Panc1 (cell line): ENCODE results near the gene FAM210B. TPM values are rescaled to one million over a fixed set of nuclear protein-coding genes. Genes with fewer than 3 reads are reported as not detected.

Experiments
- ATAC-seq: fragments of 200-7000 bp; cut with Tn5 transposase; 2 replicates; pipeline ENCODE4 v1.9.1; 2020; ENCODE audit warnings: mild to moderate bottlenecking, moderate library complexity
- BruUV-seq: library from RNA; stranded (reverse); fragments of 400-500 nt; replicated peaks from 2 replicates; lab custom pipeline; 2021; lab: Mats Ljungman, UMichigan
- CTCF ChIA-PET: fragments of 300-600 bp; sonication (Branson Sonifier 250); formaldehyde crosslinking; loops from one replicate; lab custom pipeline; 2022; ENCODE audit warnings: antibody characterized with exemption; lab: Charles Lee
- POLR2A ChIA-PET: fragments of 300-600 bp; sonication (Branson Sonifier 250); formaldehyde crosslinking; loops from one replicate; lab custom pipeline; 2022; ENCODE audit warnings: antibody characterized with exemption; lab: Charles Lee
- DNase-seq: peaks from one replicate; pipeline ENCODE4 v3.0.0-alpha.2; 2010; ENCODE audit warnings: low read depth, low spot score
- H3K27ac ChIP-seq: 2 replicates; pipeline ENCODE4 v1.5.1; 2011; ENCODE audit warnings: mild to moderate bottlenecking, low read length, inconsistent platforms
- H3K27me3 ChIP-seq: fragments of 200-500 bp; sonication (Bioruptor generic); 2 replicates; pipeline ENCODE4 v1.6.0; 2014; ENCODE audit warnings: low read length, inconsistent platforms; ENCODE audit not compliant: control insufficient read depth, insufficient read depth
- H3K36me3 ChIP-seq: fragments of 200-500 bp; sonication (Bioruptor generic); 2 replicates; pipeline ENCODE4 v1.5.1; 2014; ENCODE audit warnings: inconsistent platforms, mild to moderate bottlenecking, low read length, moderate library complexity; ENCODE audit not compliant: control insufficient read depth, insufficient read depth
- H3K4me1 ChIP-seq: 2 replicates; pipeline ENCODE4 v1.5.1; 2011; ENCODE audit warnings: inconsistent platforms, mild to moderate bottlenecking, low read length, moderate library complexity; ENCODE audit not compliant: control insufficient read depth, insufficient read depth
- H3K4me3 ChIP-seq, 2 experiments: 2 replicates each; pipeline ENCODE4 v1.5.1; 2011 to 2012; ENCODE audit warnings: low read depth in 2 of 2, low read length in 2 of 2, mild to moderate bottlenecking in 2 of 2, inconsistent platforms in 1 of 2, moderate library complexity in 1 of 2
- H3K9me3 ChIP-seq: fragments of 200-500 bp; sonication (Bioruptor generic); 2 replicates; pipeline ENCODE4 v1.5.1; 2014; ENCODE audit warnings: low read depth, mild to moderate bottlenecking, inconsistent platforms, low read length, moderate library complexity; ENCODE audit not compliant: control insufficient read depth, insufficient read depth
- CTCF ChIP-seq: fragments of 450-650 bp; IDR thresholded peaks from 2 replicates; pipeline ENCODE4 v1.5.1; 2017; ENCODE audit warnings: mild to moderate bottlenecking
- POLR2AphosphoS5 ChIP-seq: IDR thresholded peaks from 2 replicates; pipeline ENCODE4 v1.6.1; 2012; ENCODE audit warnings: mild to moderate bottlenecking, low read depth, low read length, moderate library complexity
- REST ChIP-seq, 2 experiments: IDR thresholded peaks; 2 replicates each; pipeline ENCODE4 v1.6.1; 2011 to 2012; ENCODE audit warnings: low read depth in 2 of 2, control low read depth in 1 of 2, low read length in 1 of 2, mild to moderate bottlenecking in 1 of 2, moderate library complexity in 1 of 2; ENCODE audit not compliant: insufficient read depth in 1 of 2
- SIN3A ChIP-seq: IDR thresholded peaks from 2 replicates; pipeline ENCODE4 v1.6.1; 2012; ENCODE audit warnings: low read depth, mild to moderate bottlenecking, low read length, moderate library complexity, borderline replicate concordance; ENCODE audit not compliant: insufficient read depth
- TCF7L2 ChIP-seq: IDR thresholded peaks from 2 replicates; pipeline ENCODE4 v1.6.1; 2011; ENCODE audit warnings: mild to moderate bottlenecking, low read depth, low read length, inconsistent platforms
- in situ Hi-C: cut with HindIII; loops from 2 replicates; pipeline ENCODE4 v1.10.0; 2016; ENCODE audit warnings: low sequenced_read_pairs, low pct_unique_long_range_greater_than_20kb
- intact Hi-C: fragments of 100-400 bp; cut with micrococcal nuclease; formaldehyde crosslinking; loops from one replicate; pipeline ENCODE4 v1.10.0; 2022; ENCODE audit not compliant: unreplicated experiment
- total RNA-seq: library from RNA; stranded (reverse); gene quantifications from one replicate; pipeline ENCODE4 v1.2.1, GENCODE V29; 2021; ENCODE audit not compliant: unreplicated experiment

The FAM210B gene
- total RNA-seq, 1 experiment from 2014 or later, result 10.8 TPM

- H3K27me3 ChIP-seq, result no peaks in the 10 kb centered on the region
- TF ChIP-seq REST (IDR thresholded peaks at IDR 0.05; ENCODE audit: insufficient read depth in 1 of 2, low read depth in 2 of 2, low read length in 1 of 2), result no peak
- TF ChIP-seq CTCF, result no peak
- no peak for TF ChIP-seq TCF7L2
- TF ChIP-seq POLR2AphosphoS5, result no peak
- no peak for TF ChIP-seq SIN3A
- BruUV-seq, result no TSS peak
- H3K4me1 ChIP-seq, result no peaks in the 10 kb centered on the region
- no peak for ATAC-seq
- no peak overlapping the region for H3K27ac ChIP-seq
- POLR2A ChIA-PET, result no interaction called here
- H3K36me3 ChIP-seq, result no peaks in the 10 kb centered on the region
- DNase-seq, result no peak
- no peaks in the 10 kb centered on the region for H3K9me3 ChIP-seq
- in situ Hi-C loops, result no loop called here
- intact Hi-C loops, result no loop called here
- CTCF ChIA-PET, result no interaction called here
- no peak overlapping the region for H3K4me3 ChIP-seq
Measured at GRCh38 chr20:56417402-56417801, 58.6 kb downstream of the FAM210B start.

GRCh38 chr20:56417911-56418310, 59.1 kb downstream of the FAM210B start:
- POLR2A ChIA-PET, result no interaction called here
- CTCF ChIA-PET, result no interaction called here
- no peak for ATAC-seq
- Histone ChIP-seq H3K36me3 (no peaks in the 10 kb centered on the region), H3K27ac (no peak overlapping the region), H3K4me1 (no peaks in the 10 kb centered on the region), H3K27me3 (no peaks in the 10 kb centered on the region), H3K9me3 (no peaks in the 10 kb centered on the region), H3K4me3 (no peak overlapping the region)
- no peak for DNase-seq
- no peak for TF ChIP-seq TCF7L2
- TF ChIP-seq REST (IDR thresholded peaks at IDR 0.05; ENCODE audit: insufficient read depth in 1 of 2, low read depth in 2 of 2, low read length in 1 of 2), result no peak
- no peak for TF ChIP-seq CTCF
- TF ChIP-seq POLR2AphosphoS5, result no peak
- TF ChIP-seq SIN3A, result no peak
- BruUV-seq, result no TSS peak
- in situ Hi-C loops, result no loop called here
- intact Hi-C loops, result no loop called here

Other genes starting within 250 kb of the FAM210B start
- not detected for gene MC3R, start 110.2 kb upstream of the FAM210B start, total RNA-seq
- gene AURKA, start 33.2 kb downstream of the FAM210B start, total RNA-seq, result 115 TPM
- gene CSTF1, start 33.7 kb downstream of the FAM210B start, total RNA-seq, result 46.3 TPM
- 0.15 TPM for gene CASS4, start 53.3 kb downstream of the FAM210B start, total RNA-seq
- 89.2 TPM for gene RTF2, start 109.7 kb downstream of the FAM210B start, total RNA-seq
- gene FAM209A, start 165.8 kb downstream of the FAM210B start, total RNA-seq, result not detected
- not detected for gene FAM209B, start 174.3 kb downstream of the FAM210B start, total RNA-seq